NCI-H128 (cell line): ENCODE data around the gene BABAM2.
"Not testable (repeated sequence)": the region's sequence is repeated elsewhere in the genome, so short reads cannot be mapped to it uniquely, and the experiment has no call there.

Experiments used
- DNase-seq: peaks from one replicate; lab custom pipeline; 2025; ENCODE audit not compliant: unreplicated experiment; lab: John Stamatoyannopoulos, UW

Gene BABAM2

GRCh38 chr2:28228434-28228995, 338.0 kb downstream of the BABAM2 start:
- DNase-seq = no peak

DNA sequence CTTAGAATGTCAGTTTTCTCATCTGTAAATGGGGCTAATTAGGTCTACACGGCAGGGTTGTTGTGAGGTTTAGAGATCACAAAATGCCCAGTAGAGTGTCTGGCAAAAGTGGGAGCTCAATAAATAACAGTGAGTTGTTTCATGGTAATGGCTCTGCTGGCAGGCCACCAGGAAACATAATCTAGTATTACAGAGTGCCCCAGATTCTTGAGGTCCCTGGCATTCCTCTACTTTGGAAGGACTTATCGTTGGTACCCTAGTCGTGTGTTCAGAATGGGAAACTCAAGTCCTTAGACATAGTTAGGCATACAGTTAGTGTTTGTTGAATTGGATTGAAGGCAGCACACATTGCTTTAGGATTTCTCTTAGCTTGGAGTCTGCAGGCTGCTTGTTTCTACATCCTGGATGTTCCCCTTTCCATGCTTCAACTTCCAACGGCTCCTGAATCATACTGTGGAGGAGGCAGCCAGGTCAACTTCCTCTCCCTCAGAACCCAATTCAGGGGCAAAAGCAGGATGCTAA, 340.6 kb downstream of the BABAM2 start:
- DNase-seq = no peak

- no peak for DNase-seq
Observed at GRCh38 chr2:28232295-28232694, 341.8 kb downstream of the BABAM2 start.

DNA sequence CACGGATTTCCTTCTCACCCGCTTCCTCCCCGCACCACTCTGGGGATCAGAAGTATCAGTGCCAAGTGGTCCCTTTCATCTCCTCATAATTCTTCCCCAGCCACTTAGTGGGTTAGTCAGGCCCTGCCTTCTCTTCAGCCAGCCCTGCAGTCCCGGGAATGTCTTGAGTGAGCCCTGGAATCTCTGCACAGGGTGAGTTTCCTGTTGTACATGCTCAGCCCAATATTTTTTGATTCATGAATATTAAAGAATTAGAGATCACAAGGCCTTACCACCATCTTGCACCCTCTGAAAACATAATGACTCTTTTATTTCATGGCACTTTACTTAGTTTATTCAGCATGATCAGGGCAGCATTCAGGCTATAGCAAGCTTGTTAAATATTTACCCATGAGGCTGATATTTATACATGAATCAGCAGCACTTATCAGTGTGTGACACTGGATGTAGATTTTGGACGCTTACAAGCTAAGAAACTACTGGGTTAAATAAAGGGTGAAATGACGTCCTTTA, 342.7 kb downstream of the BABAM2 start:
- DNase-seq = no peak

- no peak for DNase-seq
Observed at GRCh38 chr2:28234807-28235206, 344.3 kb downstream of the BABAM2 start.

- no peak for DNase-seq
Observed at GRCh38 chr2:28239207-28239606, 348.7 kb downstream of the BABAM2 start.

GRCh38 chr2:28240937-28241336, 350.4 kb downstream of the BABAM2 start:
- DNase-seq = no peak

- no peak for DNase-seq
Observed at GRCh38 chr2:28247290-28247689, 356.8 kb downstream of the BABAM2 start.

- DNase-seq = no peak
Observed at GRCh38 chr2:28247734-28248133, 357.2 kb downstream of the BABAM2 start.

- DNase-seq = no peak
Observed at GRCh38 chr2:28248511-28248910, 358.0 kb downstream of the BABAM2 start.

- DNase-seq = no peak
Observed at GRCh38 chr2:28250006-28250405, 359.5 kb downstream of the BABAM2 start.

DNA sequence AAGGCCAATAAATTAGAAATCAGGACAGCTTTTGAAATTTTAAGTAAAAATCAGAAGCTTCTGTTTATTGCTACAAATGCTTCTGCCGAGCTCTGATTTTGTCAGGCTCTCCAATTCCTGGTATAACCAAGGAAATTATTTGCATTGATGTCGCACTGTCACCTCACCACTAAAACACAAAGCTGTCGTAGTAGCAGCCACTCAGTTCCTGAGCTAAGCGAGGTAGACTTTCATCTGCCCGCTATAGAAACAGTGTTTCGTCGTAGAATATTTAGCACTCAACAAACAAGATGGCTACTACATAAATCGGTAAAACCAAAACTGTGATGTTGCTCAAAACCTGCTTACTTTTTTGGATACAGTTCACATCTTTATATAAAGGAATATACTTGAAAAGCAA, 360.8 kb downstream of the BABAM2 start:
- no peak for DNase-seq

DNA sequence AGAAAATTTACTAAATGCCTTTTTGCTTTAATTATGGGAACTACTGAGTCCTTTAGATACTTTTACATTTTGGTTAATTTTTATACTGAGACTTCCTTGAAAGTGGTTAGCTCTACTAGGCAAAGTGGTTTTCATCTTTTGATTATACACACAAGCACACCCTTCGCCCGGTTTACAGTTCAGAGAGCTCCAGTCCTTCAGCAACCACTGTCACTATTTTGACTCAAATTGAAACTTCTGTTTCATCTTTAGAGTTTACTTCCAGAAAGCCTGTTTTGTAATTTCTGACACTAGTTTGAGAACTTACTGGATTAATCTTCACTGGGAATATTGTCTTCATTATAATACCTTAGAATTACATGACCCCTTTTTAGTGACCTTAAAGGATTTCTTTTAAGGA, 361.8 kb downstream of the BABAM2 start:
- no peak for DNase-seq

DNA sequence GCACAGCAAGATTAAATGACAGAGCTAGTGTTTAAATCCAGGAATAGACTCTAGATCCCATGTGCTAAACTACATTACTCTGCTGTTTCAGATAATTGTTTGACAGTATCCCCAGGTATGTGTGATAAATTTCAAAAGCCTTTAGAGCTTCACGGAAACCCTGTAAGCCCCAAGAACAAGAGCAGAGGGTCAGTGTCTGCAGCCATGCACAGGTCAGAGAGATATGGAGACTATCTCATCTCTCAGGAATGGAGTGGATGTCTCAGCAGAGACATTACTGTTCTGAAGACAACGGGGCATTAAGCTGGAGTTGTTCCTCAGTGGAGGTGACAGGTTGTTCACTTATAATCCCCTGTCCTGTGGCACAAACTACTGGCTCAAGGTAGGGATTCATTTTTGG, 363.0 kb downstream of the BABAM2 start:
- no peak for DNase-seq

GRCh38 chr2:28255231-28255630, 364.7 kb downstream of the BABAM2 start:
- DNase-seq = not testable (repeated sequence)

GRCh38 chr2:28257182-28257581, 366.7 kb downstream of the BABAM2 start:
- DNase-seq = no peak

DNA sequence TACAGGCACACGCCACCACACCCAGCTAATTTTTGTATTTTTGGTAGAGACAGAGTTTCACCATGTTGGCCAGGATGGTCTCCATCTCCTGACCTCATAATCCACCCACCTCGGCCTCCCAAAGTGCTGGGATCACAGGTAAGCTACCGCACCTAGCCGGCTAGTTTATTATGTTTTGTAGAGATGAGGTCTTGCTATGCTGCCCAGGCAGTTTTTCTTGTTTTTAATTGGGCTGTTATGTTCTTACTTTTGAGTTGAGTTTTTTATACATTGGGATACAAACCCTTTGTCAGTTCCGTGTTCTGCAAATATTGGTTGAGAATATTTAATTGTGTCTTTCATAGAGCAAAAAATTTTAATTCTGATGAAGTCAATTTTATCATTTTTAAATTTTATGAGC, 368.7 kb downstream of the BABAM2 start:
- DNase-seq = not testable (repeated sequence)

- DNase-seq = no peak
Observed at GRCh38 chr2:28263690-28264089, 373.2 kb downstream of the BABAM2 start.

GRCh38 chr2:28267282-28267681, 376.8 kb downstream of the BABAM2 start:
- DNase-seq = no peak

DNA sequence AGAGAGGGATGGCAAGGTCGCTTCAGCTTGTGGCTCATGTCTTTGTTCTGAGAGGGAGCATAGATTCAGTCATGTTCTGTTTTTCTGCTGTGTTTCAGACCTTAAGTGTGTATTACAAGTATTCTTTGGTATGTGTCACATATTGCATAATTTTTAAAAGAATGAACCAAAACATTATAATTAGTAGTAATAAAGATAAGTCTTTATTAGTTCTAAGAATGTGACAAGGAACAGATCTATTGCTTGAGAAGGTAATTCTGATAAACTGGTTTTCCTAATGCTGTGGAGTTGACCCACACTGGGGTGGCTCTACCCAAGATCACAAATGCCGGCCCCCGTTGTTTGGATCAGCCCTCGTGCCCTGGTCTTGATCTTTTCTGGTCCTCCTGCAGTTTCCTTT, 377.9 kb downstream of the BABAM2 start:
- no peak for DNase-seq

DNA sequence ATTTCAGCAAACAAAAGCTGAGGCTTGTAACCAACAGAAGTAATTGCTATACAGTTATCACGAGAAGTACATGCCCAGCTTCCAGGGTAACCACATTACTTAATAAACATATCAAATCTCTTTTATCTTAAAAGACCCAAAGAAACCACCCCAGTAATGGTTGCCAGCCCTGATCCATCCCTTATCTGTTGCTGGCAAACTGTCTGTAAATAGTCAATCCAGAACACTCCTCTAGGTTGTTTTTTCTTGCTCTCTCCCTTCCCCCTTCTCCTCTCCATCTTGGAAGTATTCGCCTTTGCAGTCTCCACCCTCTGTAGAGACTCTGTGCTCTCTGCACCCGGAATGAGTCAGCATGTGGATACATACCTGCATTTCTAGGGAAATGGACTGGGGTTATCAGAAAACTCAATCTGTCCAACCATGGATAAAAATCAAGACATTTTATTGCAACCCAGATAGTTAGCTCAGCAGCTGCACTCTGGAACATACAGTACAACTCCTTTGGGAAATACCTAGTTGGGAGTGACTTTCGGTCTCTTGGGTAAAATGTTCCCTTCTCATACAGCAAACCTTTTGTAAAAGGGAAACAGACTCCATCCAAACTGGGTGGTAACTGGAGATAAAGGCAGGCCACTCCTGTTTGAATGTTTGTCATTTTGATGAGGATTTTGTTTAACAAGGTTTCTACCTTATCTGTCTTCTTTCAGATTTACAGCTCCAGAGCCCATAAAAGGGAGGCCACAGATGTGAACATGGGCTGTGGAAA, 378.7 kb downstream of the BABAM2 start:
- DNase-seq = no peak

DNA sequence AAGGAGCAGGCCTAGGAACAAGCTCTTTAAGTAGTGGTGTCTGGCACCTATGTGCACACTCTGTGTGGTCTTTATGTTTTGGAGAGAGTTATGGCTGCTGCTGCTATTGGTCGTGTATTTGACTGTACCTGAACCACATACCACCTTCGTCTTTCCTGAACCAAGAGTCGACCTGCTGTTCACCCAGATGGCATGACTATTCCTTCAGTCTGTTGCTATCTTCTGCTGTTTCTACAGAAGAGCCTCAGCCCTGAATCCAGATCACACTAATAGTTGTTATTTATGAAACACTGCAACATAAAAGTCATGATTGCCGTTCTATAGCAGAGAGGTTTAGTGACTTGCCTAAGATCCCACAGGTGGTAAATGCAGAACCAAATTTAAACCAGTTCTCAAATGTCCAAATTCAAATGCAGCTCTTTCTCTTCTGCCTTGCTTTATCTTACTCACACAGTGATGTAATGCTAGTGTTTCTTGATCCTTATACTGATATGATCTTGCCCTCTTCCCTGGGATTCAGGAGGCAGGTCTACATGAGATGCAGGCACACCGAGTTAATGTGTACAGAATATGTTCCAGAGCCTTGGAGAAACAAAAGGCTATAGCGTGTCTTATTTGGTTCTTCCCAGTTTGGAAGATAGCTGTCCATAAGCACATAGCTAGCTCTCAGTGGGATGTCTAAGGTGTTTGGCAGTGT, 380.1 kb downstream of the BABAM2 start:
- DNase-seq = no peak
